22Rv1 (cell line): ENCODE measurements around the gene CDH16.
"Not testable (repeated sequence)": the region's sequence is repeated elsewhere in the genome, so short reads cannot be mapped to it uniquely, and the experiment has no call there.

ENCODE experiments used
- H3K27ac ChIP-seq: fragments of 450-650 bp; 2 replicates; pipeline ENCODE4 v1.5.1; 2017
- ZFX ChIP-seq: fragments of 450-650 bp; IDR thresholded peaks from 2 replicates; pipeline ENCODE4 v1.6.1; 2017; ENCODE audit warnings: antibody characterized with exemption, borderline replicate concordance
- TF ChIP-seq, protein P1 (sequence below): fragments of 450-650 bp; IDR thresholded peaks from 2 replicates; pipeline ENCODE4 v1.5.1; 2017; ENCODE audit warnings: mild to moderate bottlenecking

The CDH16 gene

DNA sequence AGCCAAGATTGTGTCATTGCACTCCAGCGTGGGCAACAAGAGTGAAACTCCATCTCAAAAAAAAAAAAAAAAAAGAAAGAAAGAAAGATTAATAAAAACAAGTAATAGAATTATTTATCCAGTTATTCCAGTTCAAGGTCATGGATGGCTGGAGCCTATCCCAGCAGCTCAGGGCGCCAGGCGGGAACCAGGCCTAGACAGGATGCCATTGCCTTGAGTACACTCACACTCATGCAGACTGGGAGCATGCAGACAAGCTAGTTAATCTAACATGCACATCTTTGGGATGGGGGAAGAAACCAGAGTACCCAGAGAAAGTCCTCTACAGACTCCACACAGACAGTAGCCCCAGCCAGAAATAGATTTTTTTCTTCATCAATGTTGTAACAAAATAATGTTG is 20.5 kb downstream of the CDH16 start:
- H3K27ac ChIP-seq, result no peak overlapping the region

DNA sequence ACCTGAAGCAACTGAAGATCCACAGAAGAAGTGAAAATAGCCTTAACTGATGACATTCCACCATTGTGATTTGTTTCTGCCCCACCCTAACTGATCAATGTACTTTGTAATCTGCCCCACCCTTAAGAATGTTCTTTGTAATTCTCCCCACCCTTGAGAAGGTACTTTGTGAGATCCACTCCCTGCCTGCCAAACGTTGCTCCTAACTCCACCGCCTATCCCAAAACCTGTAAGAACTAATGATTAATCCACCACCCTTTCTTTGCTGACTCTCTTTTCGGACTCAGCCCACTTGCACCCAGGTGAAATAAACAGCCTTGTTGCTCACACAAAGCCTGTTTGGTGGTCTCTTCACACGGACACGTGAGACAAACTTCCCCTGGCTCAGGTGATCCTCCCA is 22.0 kb downstream of the CDH16 start:
- not testable (repeated sequence) for H3K27ac ChIP-seq

More for the DNA sequence above, 20.5 kb downstream of the CDH16 start:
- TF ChIP-seq, protein P1, sequence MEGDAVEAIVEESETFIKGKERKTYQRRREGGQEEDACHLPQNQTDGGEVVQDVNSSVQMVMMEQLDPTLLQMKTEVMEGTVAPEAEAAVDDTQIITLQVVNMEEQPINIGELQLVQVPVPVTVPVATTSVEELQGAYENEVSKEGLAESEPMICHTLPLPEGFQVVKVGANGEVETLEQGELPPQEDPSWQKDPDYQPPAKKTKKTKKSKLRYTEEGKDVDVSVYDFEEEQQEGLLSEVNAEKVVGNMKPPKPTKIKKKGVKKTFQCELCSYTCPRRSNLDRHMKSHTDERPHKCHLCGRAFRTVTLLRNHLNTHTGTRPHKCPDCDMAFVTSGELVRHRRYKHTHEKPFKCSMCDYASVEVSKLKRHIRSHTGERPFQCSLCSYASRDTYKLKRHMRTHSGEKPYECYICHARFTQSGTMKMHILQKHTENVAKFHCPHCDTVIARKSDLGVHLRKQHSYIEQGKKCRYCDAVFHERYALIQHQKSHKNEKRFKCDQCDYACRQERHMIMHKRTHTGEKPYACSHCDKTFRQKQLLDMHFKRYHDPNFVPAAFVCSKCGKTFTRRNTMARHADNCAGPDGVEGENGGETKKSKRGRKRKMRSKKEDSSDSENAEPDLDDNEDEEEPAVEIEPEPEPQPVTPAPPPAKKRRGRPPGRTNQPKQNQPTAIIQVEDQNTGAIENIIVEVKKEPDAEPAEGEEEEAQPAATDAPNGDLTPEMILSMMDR, result no peak
- TF ChIP-seq ZFX, result no peak

DNA sequence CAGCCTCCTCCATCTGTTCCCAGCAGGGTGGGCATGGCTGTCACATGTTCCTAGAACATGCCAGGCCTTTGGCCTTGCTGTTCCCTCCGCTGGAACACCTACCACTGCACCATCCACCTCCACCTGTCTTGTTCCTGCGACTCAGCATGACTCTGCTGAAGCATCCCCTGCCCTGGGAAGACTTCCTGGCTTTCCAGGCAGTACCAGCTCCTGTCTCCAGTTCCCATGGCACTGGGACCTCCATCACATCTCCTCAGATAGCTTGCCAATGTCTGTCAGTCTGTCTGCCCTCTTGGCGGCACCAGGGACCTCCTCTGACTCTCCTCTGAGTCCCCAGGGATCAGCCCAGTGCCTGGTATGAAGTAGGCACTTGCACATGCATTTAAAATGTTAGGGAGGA is 22.7 kb downstream of the CDH16 start:
- no peak for TF ChIP-seq ZFX
- TF ChIP-seq, protein P1, result no peak
- H3K27ac ChIP-seq, result no peak overlapping the region

DNA sequence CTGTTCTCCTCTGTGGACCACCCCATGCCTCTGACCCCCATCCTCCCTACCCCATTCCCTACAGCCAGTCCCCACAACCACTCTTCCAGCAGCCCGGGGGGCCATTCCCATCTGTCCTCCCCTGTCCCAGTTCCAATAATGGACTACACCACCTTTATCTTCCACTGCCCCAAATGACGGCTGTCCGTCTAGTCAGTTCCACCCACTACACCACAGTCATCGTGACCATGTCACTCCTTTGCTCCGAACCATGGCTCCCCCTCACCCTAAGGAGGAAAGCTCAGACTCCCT is 23.1 kb downstream of the CDH16 start:
- TF ChIP-seq ZFX, result no peak
- TF ChIP-seq, protein P1, result no peak
- H3K27ac ChIP-seq, result no peak overlapping the region

DNA sequence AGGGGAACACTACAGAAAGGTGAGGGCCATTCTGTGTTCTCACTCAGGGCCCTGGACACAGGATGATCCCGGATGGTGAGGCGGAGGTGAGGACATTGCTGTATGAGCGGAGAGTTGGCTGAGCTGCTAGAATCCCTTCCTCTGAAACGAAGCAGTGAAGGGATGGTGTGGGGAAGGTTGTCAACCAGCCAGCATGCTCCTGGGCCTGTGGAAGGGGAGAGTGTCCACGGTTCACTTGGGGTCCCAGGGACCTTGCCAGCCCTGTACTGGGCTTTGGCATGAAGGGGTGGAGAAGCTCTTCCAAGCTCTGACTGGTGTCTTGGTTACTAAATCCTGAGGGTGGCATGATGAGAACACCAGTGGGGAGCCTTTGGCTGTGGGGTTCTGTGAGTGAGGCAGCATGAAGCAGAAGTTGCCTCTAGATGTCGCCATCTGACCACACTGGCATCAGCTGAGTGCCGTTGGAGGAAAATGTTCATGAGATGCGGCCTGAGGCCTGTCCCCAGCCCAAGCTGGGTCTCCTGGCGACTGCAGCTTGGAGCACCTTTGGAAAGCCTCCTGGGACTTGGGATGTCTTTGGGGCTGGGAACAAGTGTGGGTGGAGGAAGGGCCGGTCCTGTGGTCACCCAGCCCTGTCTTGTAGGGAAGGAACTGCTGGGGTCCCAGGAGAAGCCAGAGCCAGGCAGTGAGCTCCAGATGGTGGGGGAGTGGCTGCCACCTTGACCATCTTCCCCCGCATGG is 23.6 kb downstream of the CDH16 start:
- no peak overlapping the region for H3K27ac ChIP-seq

DNA sequence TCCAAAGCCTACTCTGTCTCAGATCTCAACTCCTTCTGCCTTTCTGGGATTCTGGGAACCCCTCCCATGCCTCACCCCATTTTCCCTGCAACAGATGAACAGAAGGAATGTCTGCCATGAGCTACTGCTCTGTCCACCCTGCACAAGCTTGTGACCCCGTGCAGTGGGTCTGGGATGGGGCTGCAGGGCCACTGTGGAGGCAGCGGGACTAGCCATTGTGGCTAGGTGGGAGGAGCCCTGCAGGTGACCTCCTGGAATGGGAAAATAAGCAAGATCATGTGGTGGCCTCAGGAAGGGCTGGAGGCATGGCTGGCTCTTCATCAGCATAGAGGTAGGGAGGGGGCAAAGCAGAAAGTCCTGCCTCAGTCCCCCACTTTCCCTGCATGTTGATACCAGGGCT is 24.6 kb downstream of the CDH16 start:
- TF ChIP-seq, protein P1, result no peak
- TF ChIP-seq ZFX, result no peak
- H3K27ac ChIP-seq, result no peak overlapping the region

More for the DNA sequence above, 23.6 kb downstream of the CDH16 start:
- no peak for TF ChIP-seq ZFX
- TF ChIP-seq, protein P1, result peak; percentile 84

DNA sequence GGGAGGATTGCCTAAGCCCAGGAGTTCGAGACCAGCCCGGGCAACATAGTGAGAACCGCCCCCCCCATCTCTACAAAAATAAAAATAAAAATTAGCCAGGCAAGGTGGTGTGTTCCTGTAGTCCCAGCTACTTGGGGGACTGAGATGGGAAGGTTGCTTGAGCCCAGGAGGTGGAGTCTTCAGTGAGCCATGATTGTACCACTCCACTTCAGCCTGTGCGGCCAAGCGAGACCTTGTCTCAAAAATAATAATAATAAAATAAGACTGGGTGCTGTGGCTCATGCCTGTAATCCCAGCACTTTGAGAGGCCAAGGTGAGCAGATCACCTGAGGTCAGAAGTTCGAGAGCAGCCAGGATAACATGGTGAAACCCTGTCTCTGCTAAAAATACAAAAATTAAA is 26.9 kb downstream of the CDH16 start:
- H3K27ac ChIP-seq, result no peak overlapping the region
- TF ChIP-seq ZFX, result no peak
- TF ChIP-seq, protein P1, result no peak

DNA sequence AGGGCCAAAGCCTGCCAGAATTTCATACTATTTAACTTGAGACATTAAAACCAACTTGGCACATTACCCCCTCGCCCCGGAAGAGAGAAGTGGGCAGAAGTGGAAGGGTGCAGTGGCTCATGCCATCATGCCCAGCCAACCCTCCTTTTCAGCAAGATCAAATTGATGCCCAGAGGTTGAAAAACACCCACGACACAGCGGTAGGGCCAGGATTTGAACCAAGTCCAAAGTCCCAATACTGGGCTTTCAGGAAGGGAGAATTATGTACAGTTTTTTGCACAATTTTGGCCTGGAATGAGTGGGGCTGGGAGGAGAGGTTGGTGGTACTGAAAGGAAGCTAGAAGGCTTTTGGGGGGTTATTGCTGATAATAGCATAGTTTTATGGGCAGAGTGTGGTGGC is 27.3 kb downstream of the CDH16 start:
- TF ChIP-seq, protein P1, result no peak
- TF ChIP-seq ZFX, result no peak

More for the DNA sequence above, 27.3 kb downstream of the CDH16 start:
- no peak overlapping the region for H3K27ac ChIP-seq
